ENCODE measurements around the gene TRIM17.
"Not testable (repeated sequence)": the region's sequence is repeated elsewhere in the genome, so short reads cannot be mapped to it uniquely, and the experiment has no call there.

The TRIM17 gene

GRCh38 chr1:228448372-228448771 lies 31.7 kb upstream of the TRIM17 start:
- DNase-seq (ENCODE audit: low spot score), result no peak

- no peak for DNase-seq (ENCODE audit: low spot score)
Measured at GRCh38 chr1:228446852-228447251, 30.2 kb upstream of the TRIM17 start.

DNA sequence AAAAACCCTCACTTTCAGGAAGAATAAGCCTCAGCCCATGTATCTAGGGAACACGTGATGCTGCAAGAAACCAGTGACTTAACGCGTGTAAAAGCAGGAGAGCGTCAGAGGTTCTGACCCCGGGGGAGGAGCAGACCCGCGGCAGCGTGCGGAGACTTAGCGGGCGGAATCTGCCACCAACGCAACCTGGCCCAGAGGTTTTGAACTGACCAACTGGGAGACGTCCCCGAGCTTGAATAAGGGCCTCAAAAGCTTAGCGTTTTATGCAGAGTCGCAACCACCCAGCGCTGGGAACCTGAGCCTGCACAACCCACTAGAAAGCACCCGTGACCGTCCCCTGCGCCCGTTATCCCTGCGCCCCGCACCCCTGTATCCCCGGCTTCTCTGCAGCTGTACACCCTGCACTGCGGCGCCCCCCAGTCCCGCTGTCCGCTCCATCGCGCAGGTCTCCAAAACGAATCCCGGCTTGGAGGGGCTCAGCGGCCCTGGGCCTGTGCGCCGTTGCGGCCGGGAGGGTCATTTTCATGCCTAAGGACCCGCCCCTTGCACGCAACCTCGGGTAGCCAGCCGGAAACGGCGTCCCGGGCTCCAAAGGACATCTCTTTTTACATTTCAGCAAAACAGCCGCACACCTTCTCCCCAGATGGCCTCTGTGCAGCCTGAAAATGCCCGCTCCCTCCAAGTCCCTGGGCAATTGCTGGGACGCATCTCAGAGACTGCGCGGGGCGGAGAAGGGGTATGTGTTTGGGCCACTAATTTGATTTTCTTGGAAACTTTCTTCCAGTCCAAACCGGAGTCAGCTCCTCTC lies 29.4 kb upstream of the TRIM17 start:
- peak; percentile 18 for DNase-seq (ENCODE audit: low spot score)

- no peak for DNase-seq (ENCODE audit: low spot score)
Measured at GRCh38 chr1:228445490-228445842, 28.8 kb upstream of the TRIM17 start.

- no peak for DNase-seq (ENCODE audit: low spot score)
Measured at GRCh38 chr1:228443395-228443794, 26.7 kb upstream of the TRIM17 start.

DNA sequence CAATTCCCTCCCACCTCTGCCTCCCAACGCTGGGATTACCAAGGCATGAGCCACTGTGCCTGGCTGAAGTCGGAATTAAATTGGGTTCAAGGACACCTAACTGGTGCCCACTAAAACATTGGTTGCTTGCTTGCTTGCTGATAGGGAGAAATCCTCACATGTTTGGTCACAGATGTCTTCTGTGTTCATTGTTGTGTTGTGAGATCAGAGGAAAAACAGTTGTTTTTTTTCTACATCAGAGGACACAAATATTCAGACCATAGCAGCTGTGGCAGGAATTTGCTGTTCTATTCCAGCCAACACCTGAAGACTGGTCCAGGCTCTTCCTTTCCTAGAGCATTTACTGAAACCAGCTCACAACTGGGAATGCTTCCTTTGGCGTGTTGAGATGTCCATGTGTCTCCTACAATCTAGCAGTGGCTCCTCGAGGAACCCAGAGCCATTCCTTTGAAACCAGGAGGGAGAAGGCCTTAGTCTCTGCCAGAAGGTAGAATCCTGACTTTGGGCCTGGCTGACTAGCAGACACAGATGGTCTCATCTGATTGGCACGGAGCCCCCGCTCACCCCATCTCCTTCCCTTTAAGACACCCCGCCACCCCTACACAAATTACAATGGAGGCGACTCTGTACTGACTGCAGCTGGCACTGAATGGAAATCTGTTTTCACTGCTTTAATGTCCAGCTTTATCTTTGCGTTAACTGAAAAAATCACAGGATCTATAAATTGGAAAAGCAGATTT lies 24.3 kb upstream of the TRIM17 start:
- no peak for DNase-seq (ENCODE audit: low spot score)

- DNase-seq (ENCODE audit: low spot score), result no peak
Measured at GRCh38 chr1:228438266-228438665, 21.6 kb upstream of the TRIM17 start.

DNA sequence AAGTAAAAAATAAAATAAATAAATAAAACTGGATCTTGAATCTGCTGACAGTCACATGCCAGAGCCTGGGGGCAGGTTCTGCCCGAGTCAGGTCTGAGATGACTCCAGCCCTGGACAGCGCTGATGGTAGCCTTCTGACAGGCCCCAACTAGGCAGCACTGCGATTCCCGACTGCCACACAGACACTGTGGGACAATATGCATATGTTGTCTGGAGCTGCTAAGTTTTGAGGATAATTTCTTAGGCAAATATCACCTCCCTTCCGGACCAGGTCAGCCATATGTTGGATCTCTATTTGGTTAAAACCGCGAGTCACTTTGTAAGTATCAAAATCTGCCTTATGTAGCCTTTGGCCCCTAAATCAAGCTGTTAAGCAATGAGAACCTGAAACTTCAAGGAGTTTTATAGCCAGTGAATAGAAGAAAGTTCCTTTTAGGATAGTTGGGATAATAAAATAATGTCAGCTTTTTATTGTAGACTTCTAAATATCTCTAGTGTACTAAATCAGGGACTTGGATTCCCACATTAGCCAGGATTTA lies 20.8 kb upstream of the TRIM17 start:
- no peak for DNase-seq (ENCODE audit: low spot score)

- no peak for DNase-seq (ENCODE audit: low spot score)
Measured at GRCh38 chr1:228434689-228435088, 18.0 kb upstream of the TRIM17 start.

GRCh38 chr1:228433337-228434053 lies 16.8 kb upstream of the TRIM17 start:
- not testable (repeated sequence) for DNase-seq (ENCODE audit: low spot score)

DNA sequence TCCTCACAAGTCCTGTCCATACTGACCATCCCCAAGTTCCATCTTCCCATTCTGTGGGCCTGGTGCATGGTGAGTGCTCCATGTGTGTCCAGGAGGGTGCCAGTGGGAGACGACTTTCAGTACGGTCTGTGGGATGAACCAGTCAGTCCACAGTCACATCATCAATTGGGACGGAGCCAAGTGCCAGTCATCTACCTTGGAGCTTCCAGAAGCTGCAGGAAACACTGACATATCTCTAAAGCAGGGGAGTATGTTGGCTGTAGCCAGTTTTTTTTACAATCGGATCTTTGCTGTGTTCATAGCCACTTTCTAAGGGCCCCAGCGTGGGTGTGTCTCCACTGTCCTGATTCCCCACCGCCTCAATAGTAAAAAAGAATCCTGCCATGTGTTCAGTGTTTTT lies 13.6 kb upstream of the TRIM17 start:
- no peak for DNase-seq (ENCODE audit: low spot score)

DNA sequence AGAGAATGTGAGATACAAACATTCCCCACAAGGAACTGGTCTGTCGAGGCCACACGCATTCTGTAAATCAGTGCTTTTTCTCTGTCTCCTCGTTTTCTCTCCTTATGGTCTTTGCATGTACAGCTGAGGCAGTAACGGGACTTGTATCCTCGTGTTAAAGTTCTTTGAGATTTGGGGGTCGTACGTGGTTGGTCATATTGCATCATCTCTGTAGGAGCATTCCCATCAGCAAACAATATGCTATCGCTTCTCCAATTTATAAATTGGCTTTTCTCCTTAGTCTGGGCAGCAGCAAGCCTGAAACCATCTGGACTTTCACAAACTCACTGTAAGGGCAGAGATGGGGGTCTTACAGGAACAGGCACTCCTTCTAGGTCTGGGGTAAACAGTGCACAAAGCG lies 13.0 kb upstream of the TRIM17 start:
- DNase-seq (ENCODE audit: low spot score), result no peak

DNA sequence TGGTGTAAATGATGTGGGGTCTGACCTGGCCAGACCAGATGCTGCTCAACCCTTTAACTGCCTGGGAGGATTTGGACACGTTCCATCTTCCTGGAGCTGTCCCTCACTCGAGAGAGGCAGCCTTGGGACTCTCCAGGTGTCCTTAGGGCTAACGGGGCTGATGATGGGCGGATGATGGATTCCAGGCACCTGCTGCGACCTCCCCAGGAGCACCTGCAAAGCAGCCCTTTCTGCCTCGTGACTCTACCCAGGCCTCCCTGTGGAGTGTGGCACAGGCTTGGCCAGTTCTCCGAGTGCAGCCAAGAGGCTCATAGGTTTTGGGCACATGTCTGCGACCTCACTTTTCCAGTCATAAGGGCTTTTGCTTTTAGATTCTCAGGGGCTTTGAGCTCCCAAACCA lies 12.3 kb upstream of the TRIM17 start:
- no peak for DNase-seq (ENCODE audit: low spot score)

DNA sequence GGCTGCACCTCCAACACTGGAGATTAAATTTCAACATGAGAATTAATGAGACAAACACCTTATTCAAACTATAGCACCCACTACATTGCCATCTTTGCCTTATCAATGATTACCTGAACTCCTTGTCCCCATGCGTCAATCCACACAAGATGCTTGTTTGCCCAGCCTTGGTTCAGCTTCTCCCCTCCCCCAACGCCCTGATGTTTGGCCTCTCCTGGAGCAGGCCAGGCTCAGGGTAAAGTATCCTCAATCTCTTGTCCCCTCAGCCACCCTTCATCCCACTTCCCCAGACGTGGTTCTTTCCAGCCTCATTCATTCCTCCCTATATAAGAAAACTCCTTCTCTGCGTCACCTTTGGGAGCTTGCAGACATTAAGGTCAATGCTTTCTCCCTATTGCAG lies 11.8 kb upstream of the TRIM17 start:
- DNase-seq (ENCODE audit: low spot score), result no peak

DNA sequence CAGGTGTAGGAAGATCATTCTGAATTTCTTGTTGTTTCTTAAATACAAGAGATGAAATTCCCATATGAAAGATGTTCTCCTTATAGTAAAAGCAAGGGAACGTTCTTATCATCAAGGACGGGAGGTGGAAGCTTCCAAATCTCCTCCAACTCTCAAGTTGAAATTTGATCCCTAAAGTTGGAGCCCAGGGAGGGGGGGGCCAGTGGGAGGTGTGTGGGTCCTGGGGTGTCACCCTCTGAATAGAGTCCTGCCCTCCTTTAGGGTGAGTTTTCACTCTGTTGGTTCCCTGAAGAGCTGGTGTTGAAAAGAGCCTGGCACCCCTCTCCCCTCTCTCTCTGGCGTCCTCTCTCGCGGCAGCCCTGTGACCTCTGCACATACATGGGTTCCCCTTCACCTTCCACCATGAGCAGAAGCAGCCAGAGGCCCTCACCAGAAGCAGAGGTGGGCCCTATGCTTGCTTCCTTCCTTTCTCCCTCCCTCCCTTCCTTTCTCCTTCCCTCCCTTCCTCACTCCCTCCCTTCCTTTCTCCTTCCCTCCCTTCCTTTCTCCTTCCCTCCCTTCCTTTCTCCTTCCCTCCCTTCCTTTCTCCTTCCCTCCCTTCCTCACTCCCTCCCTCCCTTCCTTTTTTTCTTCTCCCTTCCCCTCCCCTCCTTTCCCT lies 10.0 kb upstream of the TRIM17 start:
- no peak for DNase-seq (ENCODE audit: low spot score)

- DNase-seq (ENCODE audit: low spot score), result no peak
Measured at GRCh38 chr1:228424685-228425660, 8.3 kb upstream of the TRIM17 start.

DNA sequence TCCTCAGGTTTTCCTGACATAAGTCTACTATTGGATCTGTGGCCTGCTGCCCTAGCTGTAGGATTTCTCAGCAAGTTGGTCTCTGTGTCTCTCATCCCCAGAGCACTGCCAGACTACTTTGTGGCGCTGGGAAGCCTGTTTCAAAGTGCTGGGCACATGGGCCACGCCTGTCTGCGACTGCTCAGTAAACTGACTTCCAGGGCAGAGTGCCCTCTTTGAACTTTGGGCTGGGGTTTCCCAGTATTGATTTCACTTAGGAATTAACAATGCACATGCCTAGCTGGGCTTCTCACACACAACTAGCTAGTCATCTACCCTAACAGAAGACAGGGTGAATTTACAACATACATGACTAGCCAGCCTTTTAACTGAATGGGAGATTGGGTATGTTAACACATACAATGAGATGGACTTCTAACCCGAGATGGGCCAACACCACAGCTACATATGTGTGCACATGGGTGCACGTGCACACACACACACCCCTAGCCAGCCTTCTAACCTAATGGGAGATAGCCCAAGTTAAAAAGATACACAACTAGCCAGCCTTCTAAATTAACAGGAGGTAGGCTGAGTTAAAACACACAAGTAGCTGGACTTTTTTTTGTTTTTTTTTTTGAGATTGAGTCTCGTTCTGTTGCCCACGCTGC lies 6.9 kb upstream of the TRIM17 start:
- no peak for DNase-seq (ENCODE audit: low spot score)

- no peak for DNase-seq (ENCODE audit: low spot score)
Measured at GRCh38 chr1:228420968-228421826, 4.5 kb upstream of the TRIM17 start.

- peak; percentile 8 for DNase-seq (ENCODE audit: low spot score)
Measured at GRCh38 chr1:228417483-228418203, 982 bp upstream of the TRIM17 start.
